PC-9 (cell line): ENCODE results near the gene KLHL1.

Experiments used
- EZH2 ChIP-seq: fragments of 200-600 bp; sonication (generic); IDR thresholded peaks from 2 replicates; pipeline ENCODE4 v1.8.0; 2017; ENCODE audit warnings: antibody characterized with exemption, low read depth
- TF ChIP-seq, protein P1 (sequence below): fragments of 200-600 bp; sonication (generic); conservative IDR thresholded peaks from 2 replicates; pipeline ENCODE4 v1.6.1; 2017; ENCODE audit warnings: mixed run types, antibody characterized with exemption, mild to moderate bottlenecking, moderate library complexity

DNA sequence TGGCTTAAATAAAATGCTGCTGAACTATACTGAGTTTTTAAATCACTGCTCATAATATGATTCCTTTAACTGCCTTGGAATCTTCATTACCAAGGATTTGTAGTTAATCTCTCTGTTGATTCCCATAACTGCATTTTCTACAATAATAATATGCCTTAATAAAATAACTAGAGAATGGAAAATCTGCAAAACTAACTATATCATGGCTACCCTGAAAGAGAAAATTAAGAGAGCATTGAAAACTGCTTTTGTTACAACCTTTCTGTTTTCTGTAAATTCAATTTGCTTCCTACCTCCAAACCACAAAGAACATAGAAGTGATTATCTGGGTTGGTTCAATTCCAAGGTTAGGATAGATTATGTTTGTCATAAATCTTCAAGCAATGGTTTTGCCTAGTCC, 203.5 kb downstream of the KLHL1 start:
- TF ChIP-seq, protein P1, sequence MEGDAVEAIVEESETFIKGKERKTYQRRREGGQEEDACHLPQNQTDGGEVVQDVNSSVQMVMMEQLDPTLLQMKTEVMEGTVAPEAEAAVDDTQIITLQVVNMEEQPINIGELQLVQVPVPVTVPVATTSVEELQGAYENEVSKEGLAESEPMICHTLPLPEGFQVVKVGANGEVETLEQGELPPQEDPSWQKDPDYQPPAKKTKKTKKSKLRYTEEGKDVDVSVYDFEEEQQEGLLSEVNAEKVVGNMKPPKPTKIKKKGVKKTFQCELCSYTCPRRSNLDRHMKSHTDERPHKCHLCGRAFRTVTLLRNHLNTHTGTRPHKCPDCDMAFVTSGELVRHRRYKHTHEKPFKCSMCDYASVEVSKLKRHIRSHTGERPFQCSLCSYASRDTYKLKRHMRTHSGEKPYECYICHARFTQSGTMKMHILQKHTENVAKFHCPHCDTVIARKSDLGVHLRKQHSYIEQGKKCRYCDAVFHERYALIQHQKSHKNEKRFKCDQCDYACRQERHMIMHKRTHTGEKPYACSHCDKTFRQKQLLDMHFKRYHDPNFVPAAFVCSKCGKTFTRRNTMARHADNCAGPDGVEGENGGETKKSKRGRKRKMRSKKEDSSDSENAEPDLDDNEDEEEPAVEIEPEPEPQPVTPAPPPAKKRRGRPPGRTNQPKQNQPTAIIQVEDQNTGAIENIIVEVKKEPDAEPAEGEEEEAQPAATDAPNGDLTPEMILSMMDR = no peak
- no peak for TF ChIP-seq EZH2
